NCI-H2227 treated with DMSO at 0.1 percent for 48 hours (cell line): Measurements from ENCODE around the gene TSFM.
"Not testable (repeated sequence)": the region's sequence is repeated elsewhere in the genome, so short reads cannot be mapped to it uniquely, and the experiment has no call there.

Source experiments
- DNase-seq: peaks from one replicate; lab custom pipeline; 2025; lab: John Stamatoyannopoulos, UW

Gene TSFM

GRCh38 chr12:57815177-57816000 lies 32.8 kb downstream of the TSFM start:
- DNase-seq = no peak

GRCh38 chr12:57816001-57816854 lies 33.6 kb downstream of the TSFM start:
- DNase-seq = no peak

GRCh38 chr12:57816855-57817151 lies 34.2 kb downstream of the TSFM start:
- DNase-seq = no peak

- DNase-seq = no peak
Observed at GRCh38 chr12:57817261-57817989, 34.8 kb downstream of the TSFM start.

- DNase-seq = not testable (repeated sequence)
Observed at GRCh38 chr12:57817990-57818331, 35.4 kb downstream of the TSFM start.

- not testable (repeated sequence) for DNase-seq
Observed at GRCh38 chr12:57820119-57820518, 37.5 kb downstream of the TSFM start.

GRCh38 chr12:57821015-57821414 lies 38.4 kb downstream of the TSFM start:
- DNase-seq = not testable (repeated sequence)

- no peak for DNase-seq
Observed at GRCh38 chr12:57821474-57822214, 39.1 kb downstream of the TSFM start.

- DNase-seq = no peak
Observed at GRCh38 chr12:57822392-57823130, 40.0 kb downstream of the TSFM start.

- DNase-seq = no peak
Observed at GRCh38 chr12:57823131-57823907, 40.7 kb downstream of the TSFM start.

GRCh38 chr12:57823908-57824640 lies 41.5 kb downstream of the TSFM start:
- no peak for DNase-seq

GRCh38 chr12:57825451-57825850 lies 42.9 kb downstream of the TSFM start:
- DNase-seq = no peak

GRCh38 chr12:57826400-57826799 lies 43.8 kb downstream of the TSFM start:
- DNase-seq = no peak

- no peak for DNase-seq
Observed at GRCh38 chr12:57826966-57827365, 44.4 kb downstream of the TSFM start.

- no peak for DNase-seq
Observed at GRCh38 chr12:57829025-57829777, 46.6 kb downstream of the TSFM start.

- no peak for DNase-seq
Observed at GRCh38 chr12:57830393-57830792, 47.8 kb downstream of the TSFM start.

GRCh38 chr12:57832966-57833365 lies 50.4 kb downstream of the TSFM start:
- no peak for DNase-seq

- DNase-seq = no peak
Observed at GRCh38 chr12:57833672-57834071, 51.1 kb downstream of the TSFM start.
